PC-3 (cell line): Measurements from ENCODE around the gene PLS3. TPM values are rescaled to one million over a fixed set of nuclear protein-coding genes. Genes with fewer than 3 reads are reported as not detected.
A peak's percentile ranks its signal among the peaks of the same experiment; 100 is the strongest.
"Not testable (repeated sequence)": the region's sequence is repeated elsewhere in the genome, so short reads cannot be mapped to it uniquely, and the experiment has no call there.

Source experiments
- ATAC-seq: fragments of 200-7000 bp; cut with Tn5 transposase; 2 replicates; pipeline ENCODE4 v1.9.1; 2020; ENCODE audit warnings: mild to moderate bottlenecking, moderate library complexity
- BruUV-seq: library from RNA; stranded (reverse); fragments of 400-500 nt; replicated peaks from 2 replicates; lab custom pipeline; 2021; lab: Mats Ljungman, UMichigan
- CTCF ChIA-PET: fragments of 300-600 bp; sonication (Branson Sonifier 250); formaldehyde crosslinking; loops from one replicate; lab custom pipeline; 2022; ENCODE audit warnings: antibody characterized with exemption; lab: Charles Lee
- POLR2A ChIA-PET: fragments of 300-600 bp; sonication (Branson Sonifier 250); formaldehyde crosslinking; loops from one replicate; lab custom pipeline; 2022; ENCODE audit warnings: antibody characterized with exemption; ENCODE audit not compliant: unreplicated experiment; lab: Charles Lee
- DNase-seq: peaks from one replicate; pipeline ENCODE4 v3.0.0-alpha.2; 2015
- H2AFZ ChIP-seq: fragments of 300-600 bp; sonication (generic); 2 replicates; pipeline ENCODE4 v1.6.0; 2016; ENCODE audit warnings: antibody characterized with exemption, low read length
- H3F3A ChIP-seq: fragments of 300-600 bp; sonication (generic); one replicate; pipeline ENCODE4 v1.6.0; 2017; ENCODE audit warnings: antibody characterized with exemption, low read length, control low read depth, mild to moderate bottlenecking; ENCODE audit not compliant: unreplicated experiment
- H3K27ac ChIP-seq: fragments of 300-600 bp; sonication (generic); 2 replicates; pipeline ENCODE4 v1.5.1; 2016; ENCODE audit warnings: mild to moderate bottlenecking, low read length
- H3K27me3 ChIP-seq: fragments of 300-600 bp; sonication (generic); 2 replicates; pipeline ENCODE4 v1.6.1; 2016; ENCODE audit warnings: low read length, mixed read lengths
- H3K36me3 ChIP-seq: fragments of 300-600 bp; sonication (generic); 2 replicates; pipeline ENCODE4 v1.6.1; 2016; ENCODE audit warnings: low read depth, mixed run types, low read length, mixed read lengths
- H3K4me1 ChIP-seq: fragments of 300-600 bp; sonication (generic); 2 replicates; pipeline ENCODE4 v1.5.1; 2016; ENCODE audit warnings: low read length; ENCODE audit not compliant: insufficient read depth
- H3K4me2 ChIP-seq: fragments of 300-600 bp; sonication (generic); 2 replicates; pipeline ENCODE4 v1.6.0; 2016; ENCODE audit warnings: low read length
- H3K4me3 ChIP-seq: fragments of 300-600 bp; sonication (generic); 2 replicates; pipeline ENCODE4 v1.5.1; 2016; ENCODE audit warnings: mild to moderate bottlenecking, low read length, mixed read lengths
- H3K79me2 ChIP-seq: fragments of 300-600 bp; sonication (generic); 2 replicates; pipeline ENCODE4 v1.6.1; 2017; ENCODE audit warnings: low read length, mixed read lengths
- H3K9ac ChIP-seq: fragments of 300-600 bp; sonication (generic); 2 replicates; pipeline ENCODE4 v1.6.0; 2016; ENCODE audit warnings: mild to moderate bottlenecking, low read length
- H3K9me2 ChIP-seq: fragments of 300-600 bp; sonication (generic); replicated peaks from 2 replicates; pipeline ENCODE4 v1.6.1; 2016; ENCODE audit warnings: mixed run types, low read length, mixed read lengths
- H3K9me3 ChIP-seq: fragments of 300-600 bp; sonication (generic); 2 replicates; pipeline ENCODE4 v1.6.1; 2016; ENCODE audit warnings: low read length, mixed read lengths
- H4K20me1 ChIP-seq: fragments of 300-600 bp; sonication (generic); 2 replicates; pipeline ENCODE4 v1.6.1; 2016; ENCODE audit warnings: low read length, mixed read lengths
- CTCF ChIP-seq: fragments of 300-600 bp; sonication (generic); conservative IDR thresholded peaks from 2 replicates; pipeline ENCODE4 v1.5.1; 2017; ENCODE audit warnings: antibody characterized with exemption, low read depth, mild to moderate bottlenecking, low read length
- EZH2 ChIP-seq: fragments of 300-600 bp; sonication (generic); IDR thresholded peaks from one replicate; pipeline ENCODE4 v1.6.1; 2017; ENCODE audit warnings: antibody characterized with exemption, mild to moderate bottlenecking, low read length; ENCODE audit not compliant: unreplicated experiment
- EZH2phosphoT487 ChIP-seq: fragments of 300-600 bp; sonication (generic); IDR thresholded peaks from 2 replicates; pipeline ENCODE4 v1.6.1; 2018; ENCODE audit warnings: mild to moderate bottlenecking, antibody characterized with exemption, low read length, borderline replicate concordance
- intact Hi-C: fragments of 100-400 bp; cut with micrococcal nuclease; formaldehyde crosslinking; loops from 2 replicates; pipeline ENCODE4 v1.9.0; 2023
- total RNA-seq: library from RNA; depleted of rRNA; stranded (reverse); fragments of >200 nt; gene quantifications from 2 replicates; pipeline ENCODE4 v1.2.3, GENCODE V29; 2014

The PLS3 gene
- total RNA-seq, 1 experiment from 2014 or later, result 267 TPM

- H3K27me3 ChIP-seq, result no peaks in the 10 kb centered on the region
- ATAC-seq (no peak), DNase-seq (no peak)
- H3K4me1 ChIP-seq, result peaks cover 33% of the 10 kb centered on the region
- no peak overlapping the region for H3K9ac ChIP-seq
- ChIA-PET CTCF (no interaction called here), POLR2A (no interaction called here)
- H3K4me3 ChIP-seq, result no peak overlapping the region
- no peaks in the 10 kb centered on the region for H3F3A ChIP-seq
- no peaks in the 10 kb centered on the region for H3K9me2 ChIP-seq
- no peaks in the 10 kb centered on the region for H4K20me1 ChIP-seq
- intact Hi-C loops, result no loop called here
- H2AFZ ChIP-seq, result no peak overlapping the region
- H3K79me2 ChIP-seq, result peaks cover 13% of the 10 kb centered on the region; the same call in 1 of the 2 replicates
- no peaks in the 10 kb centered on the region for H3K9me3 ChIP-seq
- no peak overlapping the region for H3K4me2 ChIP-seq
- TF ChIP-seq EZH2 (no peak), EZH2phosphoT487 (no peak), CTCF (no peak)
- no TSS peak for BruUV-seq
- peaks cover 34% of the 10 kb centered on the region for H3K36me3 ChIP-seq
- peak overlapping the region; percentile 49 for H3K27ac ChIP-seq
Measured at GRCh38 chrX:115630204-115630603, 69.2 kb downstream of the PLS3 start.

GRCh38 chrX:115632455-115632854 lies 71.5 kb downstream of the PLS3 start:
- Histone ChIP-seq H3K36me3 (peaks cover 38% of the 10 kb centered on the region), H3F3A (no peaks in the 10 kb centered on the region), H3K79me2 (peaks cover 13% of the 10 kb centered on the region; the same call in 1 of the 2 replicates), H3K9me3 (no peaks in the 10 kb centered on the region), H3K9ac (peak overlapping the region; percentile 84), H3K4me3 (no peak overlapping the region), H3K27ac (peak overlapping the region; percentile 98), H4K20me1 (no peaks in the 10 kb centered on the region), H3K9me2 (no peaks in the 10 kb centered on the region), H3K4me1 (peaks cover 33% of the 10 kb centered on the region), H3K4me2 (peak overlapping the region; percentile 62), H3K27me3 (no peaks in the 10 kb centered on the region), H2AFZ (no peak overlapping the region)
- TF ChIP-seq EZH2, result no peak
- TF ChIP-seq EZH2phosphoT487, result no peak
- TF ChIP-seq CTCF, result no peak
- CTCF ChIA-PET, result interaction anchor here (0.6 kb wide), 1 partner anchor 16 kb away, joined by 6 read pairs; no protein-coding TSS in a partner anchor
- POLR2A ChIA-PET, result interaction anchor here (0.6 to 0.7 kb wide), 2 partner anchors 17 to 69 kb away, joined by 3 to 5 read pairs; no protein-coding TSS in a partner anchor
- peak; percentile 89 for DNase-seq
- intact Hi-C loops, result loop anchor here (2.0 kb wide), 2 partner anchors 16 to 40 kb away; no protein-coding TSS in a partner anchor
- peak; percentile 93 for ATAC-seq
- no TSS peak for BruUV-seq

GRCh38 chrX:115633397-115633796 lies 72.4 kb downstream of the PLS3 start:
- H4K20me1 ChIP-seq, ATAC-seq, DNase-seq, H3K27me3 ChIP-seq, H3K9me2 ChIP-seq, CTCF ChIA-PET, H3F3A ChIP-seq, H3K9me3 ChIP-seq, H2AFZ ChIP-seq, BruUV-seq, H3K4me2 ChIP-seq, H3K4me3 ChIP-seq: not testable (repeated sequence)
- Histone ChIP-seq H3K79me2 (peaks cover 13% of the 10 kb centered on the region; the same call in 1 of the 2 replicates), H3K36me3 (peaks cover 40% of the 10 kb centered on the region), H3K4me1 (peaks cover 33% of the 10 kb centered on the region), H3K27ac (peak overlapping the region; percentile 98), H3K9ac (peak overlapping the region; percentile 80)
- POLR2A ChIA-PET, result interaction anchor here (1.0 kb wide), 3 partner anchors 16 to 44 kb away, joined by 5 to 6 read pairs (median 5); no protein-coding TSS in a partner anchor
- intact Hi-C loops, result loop anchor here (2.0 kb wide), 2 partner anchors 17 to 41 kb away; no protein-coding TSS in a partner anchor
